ENCODE results near the gene DIS3L2.

DIS3L2 gene

GRCh38 chr2:232213176-232213575, 251.7 kb downstream of the DIS3L2 start:
- POLR2A ChIA-PET (ENCODE audit: low non-redundant PET): no interaction called here
- CTCF ChIA-PET: no interaction called here
- no peak for TF ChIP-seq CTCF (conservative IDR thresholded peaks at IDR 0.05; ENCODE audit: low read depth)
- DNase-seq (ENCODE audit: low spot score): no peak
- no peak overlapping the region for H3K27ac ChIP-seq

GRCh38 chr2:232214053-232214452, 252.5 kb downstream of the DIS3L2 start:
- no peak for DNase-seq (ENCODE audit: low spot score)
- H3K27ac ChIP-seq: no peak overlapping the region
- TF ChIP-seq CTCF (conservative IDR thresholded peaks at IDR 0.05; ENCODE audit: low read depth): no peak
- ChIA-PET POLR2A (ENCODE audit: low non-redundant PET) (no interaction called here), CTCF (interaction anchor here (0.6 kb wide), 1 partner anchor 172 kb away, joined by 3 read pairs; no protein-coding TSS in a partner anchor)

GRCh38 chr2:232216028-232216427, 254.5 kb downstream of the DIS3L2 start:
- CTCF ChIA-PET: no interaction called here

GRCh38 chr2:232218778-232219495, 257.4 kb downstream of the DIS3L2 start:
- CTCF ChIA-PET: interaction anchor here (0.6 kb wide), 1 partner anchor 70 kb away, joined by 6 read pairs; no protein-coding TSS in a partner anchor

More at GRCh38 chr2:232216028-232216427, 254.5 kb downstream of the DIS3L2 start:
- no peak for DNase-seq (ENCODE audit: low spot score)
- no peak overlapping the region for H3K27ac ChIP-seq
- TF ChIP-seq CTCF (conservative IDR thresholded peaks at IDR 0.05; ENCODE audit: low read depth): no peak
- POLR2A ChIA-PET (ENCODE audit: low non-redundant PET): no interaction called here

GRCh38 chr2:232219496-232219870, 258.0 kb downstream of the DIS3L2 start:
- H3K27ac ChIP-seq: no peak overlapping the region
- ChIA-PET CTCF (no interaction called here), POLR2A (ENCODE audit: low non-redundant PET) (no interaction called here)
- DNase-seq (ENCODE audit: low spot score): no peak
- no peak for TF ChIP-seq CTCF (conservative IDR thresholded peaks at IDR 0.05; ENCODE audit: low read depth)

More at GRCh38 chr2:232218778-232219495, 257.4 kb downstream of the DIS3L2 start:
- no peak for DNase-seq (ENCODE audit: low spot score)
- no peak overlapping the region for H3K27ac ChIP-seq
- TF ChIP-seq CTCF (conservative IDR thresholded peaks at IDR 0.05; ENCODE audit: low read depth): no peak
- POLR2A ChIA-PET (ENCODE audit: low non-redundant PET): no interaction called here

GRCh38 chr2:232219932-232220331, 258.4 kb downstream of the DIS3L2 start:
- POLR2A ChIA-PET (ENCODE audit: low non-redundant PET): no interaction called here
- H3K27ac ChIP-seq: no peak overlapping the region
- CTCF ChIA-PET: no interaction called here
- no peak for TF ChIP-seq CTCF (conservative IDR thresholded peaks at IDR 0.05; ENCODE audit: low read depth)
- no peak for DNase-seq (ENCODE audit: low spot score)

Data from RWPE1 (cell line).